ENCODE measurements around the gene HNRNPLL. TPM values are rescaled to one million over a fixed set of nuclear protein-coding genes. Genes with fewer than 3 reads are reported as not detected.
A peak's percentile ranks its signal among the peaks of the same experiment; 100 is the strongest.

HNRNPLL gene
- total and polyA plus RNA-seq, 2 of the 13 experiments (the other 11 are each of a cell fraction or from before 2014, with no cell fraction given), result 49.4 to 103 TPM

- in situ Hi-C loops (cut with HindIII; ENCODE audit: extremely low pct_ligation_motif_present, low pct_unique_long_range_greater_than_20kb), result no loop called here
- peaks cover 18 to 82% of the 10 kb centered on the region in 2 experiments for H3K36me3 ChIP-seq (replicated peaks in 1 of 2; ENCODE audit: control insufficient read depth in 1 of 2, insufficient read depth in 2 of 2, low read length in 2 of 2)
These were observed 22.6 kb downstream of the HNRNPLL start for GRCh38 chr2:38580115-38580636.

GRCh38 chr2:38578832-38579231 is 23.9 kb downstream of the HNRNPLL start:
- POLR2A ChIA-PET, result no interaction called here

More at GRCh38 chr2:38580115-38580636, 22.6 kb downstream of the HNRNPLL start:
- TF ChIP-seq ZNF562 (CRISPR knock-in tag; IDR thresholded peaks at IDR 0.05; ENCODE audit: borderline replicate concordance) (0 out of 2 replicates have a peak, but pooled peaks have one; percentile 6), GLI4 (CRISPR knock-in tag; IDR thresholded peaks at IDR 0.05; ENCODE audit: borderline replicate concordance) (no peak), RBM22 (optimal IDR thresholded peaks at IDR 0.05; ENCODE audit: low read length) (peak; percentile 87)
- Histone ChIP-seq H3K27ac (ENCODE audit: extremely low read length, insufficient read depth, low read length) (no peak overlapping the region), H3K9ac (ENCODE audit: insufficient read depth, low read depth, low read length) (no peak overlapping the region), H3K27me3 (ENCODE audit: control insufficient read depth in 1 of 2, insufficient read depth in 2 of 2, low read length in 2 of 2) (no peaks in the 10 kb centered on the region), H3K4me1 (ENCODE audit: insufficient read depth, low read length) (peaks cover 18% of the 10 kb centered on the region), H3K4me2 (ENCODE audit: low read depth, low read length) (no peak overlapping the region), H2AFZ (ENCODE audit: low read length) (no peak overlapping the region), H3K4me3 (replicated peaks in 1 of 3; ENCODE audit: insufficient read depth in 1 of 3, low read depth in 2 of 3, low read length in 3 of 3) (no peak overlapping the region), H3K9me3 (ENCODE audit: low read length) (no peaks in the 10 kb centered on the region), H4K20me1 (ENCODE audit: insufficient read depth, low read length) (peaks cover 12% of the 10 kb centered on the region), H3K79me2 (ENCODE audit: insufficient read depth, low read length) (peaks cover 64% of the 10 kb centered on the region)
- ChIA-PET CTCF (ENCODE audit: low intra/inter-chr PET ratio, low total read pairs) (interaction anchor here (2.3 kb wide), 1 partner anchor 161 kb away, joined by 15 read pairs; no protein-coding TSS in a partner anchor), POLR2A (interaction anchor here (1.0 kb wide), 1 partner anchor 171 kb away, joined by 3 read pairs; the partner anchor contains the start of gene SRSF7)
- TSS peak; percentile 3 for BruUV-seq (replicated peaks)
- no peak for FAIRE-seq
- intact Hi-C loops (cut with micrococcal nuclease; ENCODE audit: unreplicated experiment), result loop anchor here (2.0 kb wide), 2 partner anchors 23 to 43 kb away; partner anchors contain the start of gene HNRNPLL
- ATAC-seq, result no peak
- DNase-seq (ENCODE audit: low spot score), result no peak
- WGBS (ENCODE audit: low lambda C conversion rate), result 93% methylated on average over 2 of the region's 2 CpGs

More at GRCh38 chr2:38578832-38579231, 23.9 kb downstream of the HNRNPLL start:
- Histone ChIP-seq H3K4me2 (ENCODE audit: low read depth, low read length) (no peak overlapping the region), H3K36me3 (replicated peaks in 1 of 2; ENCODE audit: control insufficient read depth in 1 of 2, insufficient read depth in 2 of 2, low read length in 2 of 2) (peaks cover 18 to 84% of the 10 kb centered on the region in 2 experiments), H2AFZ (ENCODE audit: low read length) (no peak overlapping the region), H3K27ac (ENCODE audit: extremely low read length, insufficient read depth, low read length) (no peak overlapping the region), H3K9me3 (ENCODE audit: low read length) (no peaks in the 10 kb centered on the region), H3K9ac (ENCODE audit: insufficient read depth, low read depth, low read length) (no peak overlapping the region), H3K27me3 (ENCODE audit: control insufficient read depth in 1 of 2, insufficient read depth in 2 of 2, low read length in 2 of 2) (no peaks in the 10 kb centered on the region), H3K4me3 (replicated peaks in 1 of 3; ENCODE audit: insufficient read depth in 1 of 3, low read depth in 2 of 3, low read length in 3 of 3) (no peak overlapping the region), H4K20me1 (ENCODE audit: insufficient read depth, low read length) (peaks cover 12% of the 10 kb centered on the region), H3K79me2 (ENCODE audit: insufficient read depth, low read length) (peaks cover 60% of the 10 kb centered on the region), H3K4me1 (ENCODE audit: insufficient read depth, low read length) (peaks cover 18% of the 10 kb centered on the region)
- 95% methylated on average over 5 of the region's 5 CpGs for WGBS (ENCODE audit: low lambda C conversion rate)
- intact Hi-C loops (cut with micrococcal nuclease; ENCODE audit: unreplicated experiment), result no loop called here
- ATAC-seq, result no peak
- CTCF ChIA-PET (ENCODE audit: low intra/inter-chr PET ratio, low total read pairs), result no interaction called here
- in situ Hi-C loops (cut with HindIII; ENCODE audit: extremely low pct_ligation_motif_present, low pct_unique_long_range_greater_than_20kb), result no loop called here
- DNase-seq (ENCODE audit: low spot score), result no peak
- FAIRE-seq, result no peak
- no TSS peak for BruUV-seq (replicated peaks)
- TF ChIP-seq KDM6A (CRISPR knock-in tag; IDR thresholded peaks at IDR 0.05; ENCODE audit: low read depth) (no peak), RBM22 (optimal IDR thresholded peaks at IDR 0.05; ENCODE audit: low read length) (peak; percentile 82), FOXC1 (CRISPR knock-in tag; IDR thresholded peaks at IDR 0.05; ENCODE audit: borderline replicate concordance) (no peak), FOXK1 (CRISPR knock-in tag; IDR thresholded peaks at IDR 0.05; ENCODE audit: borderline replicate concordance, low read depth) (no peak), ZBTB37 (CRISPR knock-in tag; IDR thresholded peaks at IDR 0.05) (no peak)
